Esophagus muscularis mucosa (tissue), 4 donors: ENCODE results near the gene NSA2. TPM values are rescaled to one million over a fixed set of nuclear protein-coding genes. Genes with fewer than 3 reads are reported as not detected.

Experiments
- DNase-seq: peaks from one replicate; pipeline ENCODE4 v3.0.0-alpha.2; 2017; ENCODE audit errors: extremely low spot score
- H3K27ac ChIP-seq, 4 donors: fragments of 200-600 bp; sonication (generic); replicated peaks in 1 of 4; 1 replicate in 3 of 4; 2 replicates in 1 of 4; pipeline ENCODE4 v1.5.1; 2016 to 2019; ENCODE audit warnings: mild to moderate bottlenecking in 1 of 4
- H3K27me3 ChIP-seq, 4 donors: fragments of 200-600 bp; sonication (generic); one replicate each; pipeline versions ENCODE4 v1.5.1 to v1.6.0; 2016 to 2019
- H3K36me3 ChIP-seq, 4 donors: fragments of 200-600 bp; sonication (generic); one replicate each; pipeline ENCODE4 v1.5.1; 2016 to 2019
- H3K4me1 ChIP-seq, 4 donors: fragments of 200-600 bp; sonication (generic); one replicate each; pipeline ENCODE4 v1.5.1; 2016 to 2019
- H3K4me3 ChIP-seq, 4 donors: fragments of 200-600 bp; sonication (generic); 1 replicate in 2 of 4; 2 replicates in 2 of 4; pipeline ENCODE4 v1.5.1; 2016 to 2019; ENCODE audit warnings: mild to moderate bottlenecking in 4 of 4, moderate library complexity in 1 of 4
- H3K9me3 ChIP-seq, 4 donors: fragments of 200-600 bp; sonication (generic); 1 replicate in 3 of 4; 2 replicates in 1 of 4; pipeline ENCODE4 v1.5.1; 2016 to 2019
- EP300 ChIP-seq: sonication (generic); formaldehyde crosslinking; IDR thresholded peaks from one replicate; pipeline ENCODE4 v1.6.1; 2017; ENCODE audit warnings: antibody characterized with exemption
- POLR2A ChIP-seq: fragments of 450-650 bp; IDR thresholded peaks from one replicate; pipeline ENCODE4 v1.6.1; 2017; ENCODE audit warnings: antibody characterized with exemption, moderate library complexity, mild to moderate bottlenecking, low read depth
- POLR2AphosphoS5 ChIP-seq, 2 donors: sonication (generic); formaldehyde crosslinking; IDR thresholded peaks; one replicate each; pipeline ENCODE4 v1.6.1; 2017; ENCODE audit warnings: antibody characterized with exemption in 2 of 2
- WGBS: methylation state at CpG from one replicate; pipeline ENCODE4 v1.1.5; 2018; 5-methylcytosine and 5-hydroxymethylcytosine counted together
- intact Hi-C: fragments of 100-400 bp; cut with DNase I; formaldehyde crosslinking; loops from one replicate; pipeline ENCODE4 v1.15.1; 2023
- total RNA-seq, 4 donors: library from RNA; depleted of rRNA; stranded (reverse); fragments of >200 nt; gene quantifications; one replicate each; pipeline versions ENCODE4 v1.1.0 to v1.2.1, GENCODE V29; 2016
- TF ChIP-seq, protein P1 (sequence below), 3 experiments: fragments of 200-600 bp in 2 of 3; fragments of 450-650 bp in 1 of 3; sonication (generic) in 2 of 3; IDR thresholded peaks; one replicate each; pipeline ENCODE4 v1.5.1; 2017 to 2019; ENCODE audit warnings: antibody characterized with exemption in 3 of 3, mild to moderate bottlenecking in 2 of 3, moderate library complexity in 1 of 3

The NSA2 gene
- 100 to 1,000 TPM in 3 of 4 donors, 10 to 100 TPM in 1; 85.2 to 120 (median 110) TPM for total RNA-seq

DNA sequence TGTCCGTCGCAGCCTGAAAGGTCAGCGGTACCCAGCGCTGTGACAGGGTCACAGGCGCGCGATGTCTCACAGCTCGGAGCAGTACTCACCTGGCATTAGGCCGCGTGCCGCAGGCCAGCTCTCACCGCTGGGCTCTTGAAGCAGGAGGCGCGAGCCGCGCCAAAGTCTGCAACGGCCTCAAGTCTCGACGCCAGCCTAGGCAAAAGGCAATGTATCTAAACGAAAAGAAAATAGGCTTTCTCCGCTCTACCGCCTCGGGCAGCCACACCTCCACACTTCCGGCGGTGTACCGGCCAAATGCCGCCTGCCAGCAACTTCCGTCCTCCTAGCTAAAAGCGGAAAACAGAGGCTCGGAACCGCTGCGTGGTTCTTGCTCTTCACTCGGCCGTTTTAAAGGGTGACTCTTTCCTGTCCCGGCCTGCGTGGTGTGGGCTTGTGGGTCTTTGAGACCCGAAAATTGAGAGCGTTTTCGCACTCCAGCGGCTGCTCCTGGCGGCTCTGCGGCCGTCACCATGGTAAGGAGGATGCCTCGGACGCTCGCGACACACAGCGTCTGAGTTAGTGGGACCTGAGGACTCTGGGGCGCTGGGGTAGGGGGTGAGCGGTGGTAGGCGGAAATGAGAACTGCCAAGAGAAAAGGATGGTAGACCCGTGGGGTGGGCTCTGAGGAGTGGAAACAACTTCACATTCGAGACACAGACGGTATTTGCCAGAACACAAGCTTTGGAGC lies at the start of gene NSA2, which contains the start of gene GFM2:
Gene NSA2 (plus strand): TSS at position 401 of the 730 bp plus-strand sequence. CDS start 112 bp downstream, at position 513.
Gene GFM2 (minus strand): TSS at position 269 of the 730 bp plus-strand sequence. CDS start 3,375 bp downstream, outside the sequence.
- peak; percentile 95 for DNase-seq
- peaks cover 16 to 45% (median 34%) of the 10 kb centered on the region in 4 donors for H3K36me3 ChIP-seq
- peak within 1 kb of the TSS; percentile 77 to 87 (median 81) for H3K4me3 ChIP-seq
- H3K9me3 ChIP-seq, result no peaks in the 10 kb centered on the region
- H3K4me1 ChIP-seq, result peaks cover 24 to 34% (median 31%) of the 10 kb centered on the region in 4 donors
- peak within 1 kb of the TSS; percentile 77 to 87 (median 86) for H3K27ac ChIP-seq
- TF ChIP-seq POLR2AphosphoS5 (IDR thresholded peaks at IDR 0.05), result peak; percentile 78 to 88
- TF ChIP-seq, protein P1, sequence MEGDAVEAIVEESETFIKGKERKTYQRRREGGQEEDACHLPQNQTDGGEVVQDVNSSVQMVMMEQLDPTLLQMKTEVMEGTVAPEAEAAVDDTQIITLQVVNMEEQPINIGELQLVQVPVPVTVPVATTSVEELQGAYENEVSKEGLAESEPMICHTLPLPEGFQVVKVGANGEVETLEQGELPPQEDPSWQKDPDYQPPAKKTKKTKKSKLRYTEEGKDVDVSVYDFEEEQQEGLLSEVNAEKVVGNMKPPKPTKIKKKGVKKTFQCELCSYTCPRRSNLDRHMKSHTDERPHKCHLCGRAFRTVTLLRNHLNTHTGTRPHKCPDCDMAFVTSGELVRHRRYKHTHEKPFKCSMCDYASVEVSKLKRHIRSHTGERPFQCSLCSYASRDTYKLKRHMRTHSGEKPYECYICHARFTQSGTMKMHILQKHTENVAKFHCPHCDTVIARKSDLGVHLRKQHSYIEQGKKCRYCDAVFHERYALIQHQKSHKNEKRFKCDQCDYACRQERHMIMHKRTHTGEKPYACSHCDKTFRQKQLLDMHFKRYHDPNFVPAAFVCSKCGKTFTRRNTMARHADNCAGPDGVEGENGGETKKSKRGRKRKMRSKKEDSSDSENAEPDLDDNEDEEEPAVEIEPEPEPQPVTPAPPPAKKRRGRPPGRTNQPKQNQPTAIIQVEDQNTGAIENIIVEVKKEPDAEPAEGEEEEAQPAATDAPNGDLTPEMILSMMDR (IDR thresholded peaks at IDR 0.05), result peak in 1 of 3 experiments; percentile 17
- no peak for TF ChIP-seq EP300
- no peaks in the 10 kb centered on the region for H3K27me3 ChIP-seq
- under 1% methylated on average over 27 of the region's 54 CpGs for WGBS
- intact Hi-C loops, result loop anchor here (5.0 kb wide), 2 partner anchors 150 to 285 kb away; partner anchors contain the start of gene GCNT4

DNA sequence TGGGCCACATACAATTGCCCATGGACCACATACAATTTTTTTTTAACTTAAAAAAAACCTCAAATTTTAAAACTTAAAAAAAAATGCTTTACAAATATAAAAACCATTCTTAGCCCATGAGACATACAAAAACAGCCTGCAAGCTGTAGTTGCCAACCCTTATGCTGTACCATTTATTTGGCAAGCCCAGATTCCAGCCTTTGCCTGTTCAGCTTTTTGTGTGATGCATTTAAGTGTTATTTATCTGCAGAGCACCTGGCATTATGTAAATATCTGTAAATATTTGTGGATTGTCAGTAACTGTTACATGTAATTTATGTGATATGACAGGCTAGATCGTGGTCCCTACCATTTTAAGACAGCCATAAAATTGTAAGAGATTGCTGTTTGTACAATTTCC lies 49.5 kb upstream of the NSA2 start:
- H3K9me3 ChIP-seq, result no peaks in the 10 kb centered on the region
- peaks cover 36 to 98% (median 77%) of the 10 kb centered on the region in 4 donors for H3K36me3 ChIP-seq
- no peak overlapping the region for H3K27ac ChIP-seq
- intact Hi-C loops, result no loop called here
- no peak overlapping the region for H3K4me3 ChIP-seq
- TF ChIP-seq POLR2AphosphoS5 (IDR thresholded peaks at IDR 0.05), result no peak
- no peak for TF ChIP-seq POLR2A
- no peak for TF ChIP-seq EP300
- TF ChIP-seq, protein P1 (IDR thresholded peaks at IDR 0.05), result no peak
- WGBS, result 60% methylated on average over 1 of the region's 1 CpG
- no peaks in the 10 kb centered on the region for H3K4me1 ChIP-seq
- DNase-seq, result no peak
- no peaks in the 10 kb centered on the region for H3K27me3 ChIP-seq

DNA sequence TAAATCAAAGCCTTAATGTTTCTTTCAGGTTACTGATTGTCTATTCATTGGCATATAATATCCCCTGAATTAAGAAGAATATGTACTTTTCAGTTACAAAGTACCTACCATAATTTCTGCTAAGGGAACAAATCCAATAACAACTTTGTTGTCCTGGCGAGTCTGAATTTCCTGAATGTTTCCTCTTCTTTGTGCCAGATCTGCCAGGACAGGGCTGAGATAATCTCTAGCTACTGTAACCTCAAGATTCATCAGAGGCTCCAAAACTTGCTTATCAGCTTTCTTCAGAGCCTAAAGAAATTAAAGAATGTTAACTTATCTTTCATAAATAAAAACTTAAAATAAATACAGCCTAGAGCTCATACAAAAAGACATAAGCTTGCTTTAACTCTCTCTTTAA lies 44.8 kb upstream of the NSA2 start:
- Histone ChIP-seq H3K4me1 (no peaks in the 10 kb centered on the region), H3K27me3 (no peaks in the 10 kb centered on the region), H3K27ac (no peak overlapping the region), H3K9me3 (no peaks in the 10 kb centered on the region), H3K36me3 (peaks cover 46 to 100% (median 77%) of the 10 kb centered on the region in 4 donors), H3K4me3 (no peak overlapping the region)
- no peak for DNase-seq
- 82% methylated on average over 1 of the region's 1 CpG for WGBS
- intact Hi-C loops, result no loop called here
- TF ChIP-seq, protein P1 (IDR thresholded peaks at IDR 0.05), result no peak
- TF ChIP-seq POLR2AphosphoS5 (IDR thresholded peaks at IDR 0.05) (no peak), EP300 (no peak), POLR2A (no peak)

DNA sequence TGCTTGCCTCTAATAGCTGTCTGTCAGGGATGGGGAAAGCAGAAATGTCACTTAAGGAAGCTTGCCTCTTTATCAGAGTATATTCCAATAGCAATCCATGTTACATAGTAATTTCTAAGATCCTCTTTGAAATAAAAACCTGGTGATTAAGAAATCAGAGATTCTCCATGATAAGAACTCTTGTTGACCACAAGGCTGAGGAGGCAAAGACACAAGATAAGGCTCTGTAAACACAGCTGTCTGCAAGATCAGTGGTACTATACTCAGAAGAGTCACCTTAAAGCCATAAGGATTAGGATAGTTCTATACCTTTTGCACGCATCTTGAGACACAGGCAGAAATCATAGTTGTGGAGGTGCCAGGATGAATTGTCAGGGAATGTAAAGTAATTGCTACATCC lies 41.7 kb upstream of the NSA2 start:
- H3K4me3 ChIP-seq, result no peak overlapping the region
- H3K27me3 ChIP-seq, result no peaks in the 10 kb centered on the region
- H3K9me3 ChIP-seq, result no peaks in the 10 kb centered on the region
- no peak for DNase-seq
- H3K4me1 ChIP-seq, result no peaks in the 10 kb centered on the region
- intact Hi-C loops, result no loop called here
- TF ChIP-seq, protein P1 (IDR thresholded peaks at IDR 0.05), result no peak
- TF ChIP-seq POLR2AphosphoS5 (IDR thresholded peaks at IDR 0.05) (no peak), POLR2A (no peak), EP300 (no peak)
- 84% methylated on average over 1 of the region's 1 CpG for WGBS
- peaks cover 37 to 100% (median 67%) of the 10 kb centered on the region in 4 donors for H3K36me3 ChIP-seq
- H3K27ac ChIP-seq, result no peak overlapping the region
